ENCODE measurements around the gene POSTN. TPM values are rescaled to one million over a fixed set of nuclear protein-coding genes. Genes with fewer than 3 reads are reported as not detected.

The POSTN gene
- total RNA-seq, 1 donor from 2014 or later = 149 TPM

GRCh38 chr13:37640499-37640898 is 41.9 kb upstream of the POSTN start:
- no peaks in the 10 kb centered on the region for H3K9me3 ChIP-seq
- no peak overlapping the region for H3K4me3 ChIP-seq
- no peaks in the 10 kb centered on the region for H3K36me3 ChIP-seq
- TF ChIP-seq CTCF (IDR thresholded peaks at IDR 0.05) = peak in 2 of 3 experiments; percentile 46 to 47
- no peak for DNase-seq (ENCODE audit: low spot score in 2 of 2)
- H3K27ac ChIP-seq = no peak overlapping the region
- no peaks in the 10 kb centered on the region for H3K4me1 ChIP-seq
- no peaks in the 10 kb centered on the region for H3K27me3 ChIP-seq
- intact Hi-C loops (cut with DNase I) = loop anchor here (10.0 kb wide), 2 partner anchors 244 to 704 kb away; partner anchors contain the start of gene UFM1

DNA sequence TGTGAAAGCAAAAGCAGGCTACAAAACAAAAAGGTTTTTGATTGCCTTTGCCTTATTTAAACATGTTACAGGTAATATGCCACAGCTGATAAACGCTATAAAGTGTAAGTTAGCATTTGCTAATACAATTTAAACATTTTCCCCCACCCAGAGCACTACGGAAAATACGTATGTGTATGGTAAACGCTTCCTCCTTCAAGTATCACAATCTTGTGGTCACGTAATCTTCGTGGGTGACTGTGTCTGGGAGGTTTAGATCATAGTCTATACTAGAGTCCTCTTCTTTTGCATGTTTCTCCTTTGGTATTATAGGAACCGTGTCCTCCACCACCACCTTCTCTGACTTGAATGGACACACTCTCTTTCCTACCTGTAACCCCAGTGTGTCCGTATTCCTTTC is 38.1 kb upstream of the POSTN start:
- Histone ChIP-seq H3K27ac (no peak overlapping the region), H3K4me1 (no peaks in the 10 kb centered on the region), H3K9me3 (no peaks in the 10 kb centered on the region), H3K27me3 (no peaks in the 10 kb centered on the region), H3K36me3 (no peaks in the 10 kb centered on the region), H3K4me3 (no peak overlapping the region)
- no peak for DNase-seq (ENCODE audit: low spot score in 2 of 2)
- no peak for TF ChIP-seq CTCF (IDR thresholded peaks at IDR 0.05)
- intact Hi-C loops (cut with DNase I) = no loop called here

- Histone ChIP-seq H3K27me3 (no peaks in the 10 kb centered on the region), H3K4me3 (no peak overlapping the region), H3K27ac (no peak overlapping the region), H3K9me3 (no peaks in the 10 kb centered on the region), H3K4me1 (no peaks in the 10 kb centered on the region), H3K36me3 (no peaks in the 10 kb centered on the region)
- no peak for DNase-seq (ENCODE audit: low spot score in 2 of 2)
- intact Hi-C loops (cut with DNase I) = no loop called here
- no peak for TF ChIP-seq CTCF (IDR thresholded peaks at IDR 0.05)
Observed at GRCh38 chr13:37632294-37632693, 33.7 kb upstream of the POSTN start.

DNA sequence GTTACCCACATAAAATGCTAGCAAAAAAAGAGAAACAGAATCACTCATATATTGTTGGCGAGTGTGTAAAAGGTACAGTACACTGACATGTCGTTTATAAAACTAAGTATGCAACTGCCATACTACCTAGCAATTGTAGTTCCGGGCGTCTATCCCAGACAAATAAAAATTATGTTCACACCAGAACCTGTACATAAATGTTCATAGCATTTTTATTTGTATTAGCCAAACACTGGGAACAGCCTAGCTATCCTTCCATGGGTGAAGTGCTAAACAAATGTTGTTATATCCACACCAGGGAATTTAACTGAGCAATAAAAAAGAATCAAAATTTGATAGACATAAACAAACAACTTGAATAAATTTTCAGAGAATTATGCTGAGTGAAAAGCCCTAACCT is 28.9 kb upstream of the POSTN start:
- Histone ChIP-seq H3K4me3 (no peak overlapping the region), H3K27ac (no peak overlapping the region), H3K4me1 (peaks cover 0 to 3% of the 10 kb centered on the region in 2 donors), H3K27me3 (no peaks in the 10 kb centered on the region), H3K9me3 (no peaks in the 10 kb centered on the region), H3K36me3 (no peaks in the 10 kb centered on the region)
- TF ChIP-seq CTCF (IDR thresholded peaks at IDR 0.05) = no peak
- intact Hi-C loops (cut with DNase I) = no loop called here
- DNase-seq (ENCODE audit: low spot score in 2 of 2) = no peak

DNA sequence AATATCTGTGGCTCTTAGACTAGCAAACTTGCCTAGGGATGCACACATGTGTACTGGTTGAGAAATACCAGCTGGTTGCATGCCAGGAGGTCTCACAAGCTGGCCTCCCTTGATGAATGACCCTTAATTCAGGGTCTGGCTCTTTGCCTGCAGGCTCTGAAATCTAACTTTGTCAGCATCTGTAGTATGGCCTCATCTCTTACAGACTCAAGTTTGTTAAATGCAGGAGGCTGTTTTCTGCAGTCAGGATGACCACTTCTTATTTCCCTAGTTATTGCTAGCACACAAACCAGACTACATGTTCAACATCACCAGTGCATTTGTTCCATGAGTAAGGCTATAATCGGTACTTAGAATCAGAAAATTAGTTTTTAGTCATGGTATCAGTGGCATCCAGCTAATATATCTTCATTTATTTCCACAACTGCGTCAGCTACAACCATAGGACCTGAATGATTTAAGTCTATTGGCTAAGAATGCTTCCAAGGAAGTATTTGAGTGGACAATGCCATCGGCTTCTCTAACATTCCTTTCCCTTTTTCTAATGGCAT is 23.3 kb upstream of the POSTN start:
- no peak overlapping the region for H3K27ac ChIP-seq
- H3K4me3 ChIP-seq = no peak overlapping the region
- H3K4me1 ChIP-seq = peaks cover 0 to 11% of the 10 kb centered on the region in 2 donors
- H3K9me3 ChIP-seq = no peaks in the 10 kb centered on the region
- TF ChIP-seq CTCF (IDR thresholded peaks at IDR 0.05) = no peak
- H3K27me3 ChIP-seq = no peaks in the 10 kb centered on the region
- H3K36me3 ChIP-seq = no peaks in the 10 kb centered on the region
- DNase-seq (ENCODE audit: low spot score in 2 of 2) = no peak
- intact Hi-C loops (cut with DNase I) = no loop called here

- intact Hi-C loops (cut with DNase I) = no loop called here
- Histone ChIP-seq H3K9me3 (no peaks in the 10 kb centered on the region), H3K4me3 (no peak overlapping the region), H3K27ac (no peak overlapping the region), H3K4me1 (peaks cover 0 to 13% of the 10 kb centered on the region in 2 donors), H3K27me3 (no peaks in the 10 kb centered on the region), H3K36me3 (no peaks in the 10 kb centered on the region)
- DNase-seq (ENCODE audit: low spot score in 2 of 2) = no peak
- TF ChIP-seq CTCF (IDR thresholded peaks at IDR 0.05) = no peak
Observed at GRCh38 chr13:37618554-37618953, 20.0 kb upstream of the POSTN start.
